ENCODE results near the gene SCD5. TPM values are rescaled to one million over a fixed set of nuclear protein-coding genes. Genes with fewer than 3 reads are reported as not detected.

Gene SCD5
- total RNA-seq, 6 experiments from 2014 or later = 0.62 to 1.4 (median 0.96) TPM

DNA sequence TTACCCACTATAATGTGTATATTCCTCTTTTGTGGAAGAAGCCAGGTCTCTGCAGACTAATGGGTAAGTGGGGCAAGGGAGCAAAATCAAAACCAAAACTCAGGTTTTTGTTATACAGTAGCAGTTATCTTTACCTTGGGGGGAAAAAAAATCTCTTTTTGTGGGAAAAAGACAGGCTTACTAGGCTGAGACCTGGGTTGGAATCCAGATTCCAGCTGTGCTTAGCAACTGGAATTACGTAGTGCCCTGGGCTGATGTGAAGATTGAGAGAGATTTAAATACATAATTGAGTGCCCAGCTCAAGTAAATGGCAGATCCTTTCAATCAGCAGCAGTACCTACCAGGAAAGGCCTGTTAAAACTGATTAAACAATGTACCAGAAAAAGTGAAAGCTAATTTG, 15.4 kb upstream of the SCD5 start:
- Histone ChIP-seq H3K9me3 (no peaks in the 10 kb centered on the region), H3K27me3 (no peaks in the 10 kb centered on the region), H3K36me3 (peaks cover 0 to 25% (median 10%) of the 10 kb centered on the region in 4 donors), H3K4me3 (no peak overlapping the region), H3K27ac (no peak overlapping the region), H3K4me1 (peaks cover 0 to 8% (median 0%) of the 10 kb centered on the region in 4 donors)
- intact Hi-C loops (cut with DNase I) = no loop called here
- TF ChIP-seq POLR2A (IDR thresholded peaks at IDR 0.05) = no peak
- TF ChIP-seq, protein P1, sequence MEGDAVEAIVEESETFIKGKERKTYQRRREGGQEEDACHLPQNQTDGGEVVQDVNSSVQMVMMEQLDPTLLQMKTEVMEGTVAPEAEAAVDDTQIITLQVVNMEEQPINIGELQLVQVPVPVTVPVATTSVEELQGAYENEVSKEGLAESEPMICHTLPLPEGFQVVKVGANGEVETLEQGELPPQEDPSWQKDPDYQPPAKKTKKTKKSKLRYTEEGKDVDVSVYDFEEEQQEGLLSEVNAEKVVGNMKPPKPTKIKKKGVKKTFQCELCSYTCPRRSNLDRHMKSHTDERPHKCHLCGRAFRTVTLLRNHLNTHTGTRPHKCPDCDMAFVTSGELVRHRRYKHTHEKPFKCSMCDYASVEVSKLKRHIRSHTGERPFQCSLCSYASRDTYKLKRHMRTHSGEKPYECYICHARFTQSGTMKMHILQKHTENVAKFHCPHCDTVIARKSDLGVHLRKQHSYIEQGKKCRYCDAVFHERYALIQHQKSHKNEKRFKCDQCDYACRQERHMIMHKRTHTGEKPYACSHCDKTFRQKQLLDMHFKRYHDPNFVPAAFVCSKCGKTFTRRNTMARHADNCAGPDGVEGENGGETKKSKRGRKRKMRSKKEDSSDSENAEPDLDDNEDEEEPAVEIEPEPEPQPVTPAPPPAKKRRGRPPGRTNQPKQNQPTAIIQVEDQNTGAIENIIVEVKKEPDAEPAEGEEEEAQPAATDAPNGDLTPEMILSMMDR (IDR thresholded peaks at IDR 0.05) = no peak
- no peak for ATAC-seq
- no peak for DNase-seq
- 83% methylated on average over 1 of the region's 1 CpG for WGBS (ENCODE audit: insufficient coverage, low coverage, low lambda C conversion rate, missing lambda C conversion rate)

DNA sequence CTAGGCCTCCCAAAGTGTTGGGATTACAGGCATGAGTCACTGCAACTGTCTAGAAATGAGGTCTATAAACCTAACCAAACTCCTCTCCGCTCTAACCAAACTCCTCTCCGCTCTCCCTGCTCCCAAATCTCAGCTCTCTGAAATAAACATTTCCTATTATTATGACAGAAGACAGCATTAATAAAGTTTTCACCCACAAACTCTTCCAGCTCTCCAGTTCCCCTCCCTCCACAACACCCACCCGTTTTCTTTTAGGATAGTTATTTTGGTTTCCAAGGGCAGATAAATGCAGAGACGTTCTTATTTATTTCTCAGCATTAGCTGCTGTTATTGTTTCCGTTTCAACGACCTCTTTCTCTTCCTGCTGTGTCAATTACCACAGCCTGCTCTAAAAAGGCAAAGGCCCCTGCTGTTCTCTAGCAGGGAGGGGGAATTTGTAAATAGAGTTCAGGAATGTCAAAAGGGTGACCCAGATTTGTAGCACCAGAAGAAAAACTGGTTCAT, 13.3 kb upstream of the SCD5 start:
- Histone ChIP-seq H3K9me3 (no peaks in the 10 kb centered on the region), H3K27ac (peak overlapping the region in 1 of 3 donors; percentile 13), H3K27me3 (no peaks in the 10 kb centered on the region), H3K4me1 (peaks cover 0 to 8% (median 0%) of the 10 kb centered on the region in 4 donors), H3K4me3 (no peak overlapping the region), H3K36me3 (peaks cover 0 to 3% (median 0%) of the 10 kb centered on the region in 4 donors)
- peak; percentile 59 to 84 (median 77) for ATAC-seq
- TF ChIP-seq, protein P1 (IDR thresholded peaks at IDR 0.05) = no peak
- no peak for TF ChIP-seq POLR2A (IDR thresholded peaks at IDR 0.05)
- 19% methylated on average over 6 of the region's 6 CpGs for WGBS (ENCODE audit: insufficient coverage, low coverage, low lambda C conversion rate, missing lambda C conversion rate)
- DNase-seq = no peak
- intact Hi-C loops (cut with DNase I) = no loop called here

DNA sequence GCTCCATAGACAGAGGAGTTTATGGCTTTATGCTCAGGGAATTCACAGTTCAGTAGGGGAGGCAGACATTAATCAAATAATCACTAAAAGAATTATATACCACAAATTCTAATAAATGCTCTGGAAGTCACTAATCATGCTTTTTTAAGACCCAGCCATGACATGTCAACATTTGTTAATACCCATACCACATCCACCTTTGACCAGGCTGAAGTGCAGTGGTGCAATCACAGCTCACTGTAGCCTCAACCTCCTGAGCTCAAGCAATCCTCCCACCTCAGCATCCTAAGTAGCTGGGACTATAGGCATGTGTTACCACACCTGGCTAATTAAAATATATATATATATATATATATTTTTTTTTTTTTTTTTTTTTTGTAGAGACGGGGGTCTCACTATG, 12.8 kb upstream of the SCD5 start:
- no peak overlapping the region for H3K4me3 ChIP-seq
- H3K27ac ChIP-seq = peak overlapping the region in 1 of 3 donors; percentile 13
- peaks cover 0 to 8% (median 0%) of the 10 kb centered on the region in 4 donors for H3K4me1 ChIP-seq
- TF ChIP-seq POLR2A (IDR thresholded peaks at IDR 0.05) = no peak
- TF ChIP-seq, protein P1 (IDR thresholded peaks at IDR 0.05) = no peak
- H3K27me3 ChIP-seq = no peaks in the 10 kb centered on the region
- no peaks in the 10 kb centered on the region for H3K9me3 ChIP-seq
- no peak for DNase-seq
- intact Hi-C loops (cut with DNase I) = no loop called here
- H3K36me3 ChIP-seq = no peaks in the 10 kb centered on the region
- ATAC-seq = peak in 2 of 4 donors; percentile 18 to 49
- WGBS (ENCODE audit: insufficient coverage, low coverage, low lambda C conversion rate, missing lambda C conversion rate) = 20% methylated on average over 1 of the region's 1 CpG

DNA sequence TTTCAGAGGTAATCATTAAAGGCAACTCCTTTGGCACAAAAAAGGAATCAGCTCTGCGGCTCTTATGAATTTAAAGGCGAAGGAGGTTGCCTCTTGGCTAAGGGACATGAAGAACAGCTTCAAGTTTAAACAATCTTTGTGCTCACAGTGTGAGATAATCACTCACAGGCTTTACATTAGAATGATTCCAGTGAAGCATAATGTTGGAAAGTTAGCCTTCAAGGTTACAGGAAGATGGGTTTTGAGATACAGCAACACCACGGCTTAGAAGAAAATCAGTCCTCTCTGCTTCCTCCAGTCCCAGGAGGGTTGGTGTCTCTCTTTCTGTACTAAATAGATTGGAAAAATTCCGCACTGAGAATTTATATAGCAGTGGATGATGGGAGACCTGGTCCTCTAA, 11.6 kb upstream of the SCD5 start:
- no peak overlapping the region for H3K4me3 ChIP-seq
- H3K27ac ChIP-seq = no peak overlapping the region
- H3K27me3 ChIP-seq = no peaks in the 10 kb centered on the region
- H3K36me3 ChIP-seq = no peaks in the 10 kb centered on the region
- intact Hi-C loops (cut with DNase I) = no loop called here
- ATAC-seq = no peak
- WGBS (ENCODE audit: insufficient coverage, low coverage, low lambda C conversion rate, missing lambda C conversion rate) = 46% methylated on average over 4 of the region's 4 CpGs
- peaks cover 0 to 8% (median 0%) of the 10 kb centered on the region in 4 donors for H3K4me1 ChIP-seq
- no peaks in the 10 kb centered on the region for H3K9me3 ChIP-seq
- DNase-seq = no peak
- TF ChIP-seq POLR2A (IDR thresholded peaks at IDR 0.05) = no peak
- TF ChIP-seq, protein P1 (IDR thresholded peaks at IDR 0.05) = no peak

DNA sequence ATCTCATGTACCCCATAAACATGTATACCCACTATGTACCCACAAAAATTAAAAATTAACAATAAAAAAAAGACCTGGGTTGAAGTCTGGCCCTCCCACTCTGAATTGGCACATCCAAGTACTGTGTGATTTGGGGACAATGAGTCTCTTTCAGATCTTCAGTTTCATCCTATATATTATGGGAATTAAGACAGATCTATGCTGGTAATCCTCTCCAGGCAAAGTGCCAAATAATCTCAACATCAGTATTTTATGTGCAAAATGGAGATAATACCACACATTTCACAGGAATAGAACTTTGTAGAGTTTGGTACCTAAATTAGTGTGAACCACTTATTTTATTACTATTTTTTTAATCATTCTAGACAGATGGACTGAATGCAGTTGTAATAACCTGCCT, 11.0 kb upstream of the SCD5 start:
- Histone ChIP-seq H3K9me3 (no peaks in the 10 kb centered on the region), H3K4me3 (no peak overlapping the region), H3K27ac (no peak overlapping the region), H3K27me3 (no peaks in the 10 kb centered on the region), H3K36me3 (no peaks in the 10 kb centered on the region), H3K4me1 (peaks cover 0 to 8% (median 0%) of the 10 kb centered on the region in 4 donors)
- no peak for TF ChIP-seq POLR2A (IDR thresholded peaks at IDR 0.05)
- TF ChIP-seq, protein P1 (IDR thresholded peaks at IDR 0.05) = no peak
- DNase-seq (no peak), ATAC-seq (no peak)
- intact Hi-C loops (cut with DNase I) = no loop called here

All from right lobe of liver (tissue), 6 donors.